ENCODE measurements around the gene CCL16.

DNA sequence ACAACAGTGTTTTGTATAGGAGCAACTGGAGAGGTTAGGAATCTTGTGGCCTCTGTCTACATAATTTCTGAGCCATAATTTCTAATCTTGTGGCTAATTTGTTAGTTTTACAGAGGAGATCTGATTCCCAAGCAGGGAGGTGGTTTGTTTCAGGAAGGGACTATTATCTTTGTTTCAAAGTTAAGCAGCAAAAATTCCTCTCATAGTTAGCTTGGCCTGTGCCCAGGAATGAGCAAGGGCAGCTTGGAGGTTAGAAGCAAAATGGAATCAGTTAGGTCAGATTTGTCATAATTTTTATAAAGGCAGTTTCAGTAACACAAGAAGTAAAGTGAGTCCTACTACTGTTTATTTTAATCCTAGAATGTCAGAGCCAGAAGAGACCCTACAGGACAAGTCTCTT, 48.7 kb downstream of the CCL16 start:
- TF ChIP-seq, protein P1, sequence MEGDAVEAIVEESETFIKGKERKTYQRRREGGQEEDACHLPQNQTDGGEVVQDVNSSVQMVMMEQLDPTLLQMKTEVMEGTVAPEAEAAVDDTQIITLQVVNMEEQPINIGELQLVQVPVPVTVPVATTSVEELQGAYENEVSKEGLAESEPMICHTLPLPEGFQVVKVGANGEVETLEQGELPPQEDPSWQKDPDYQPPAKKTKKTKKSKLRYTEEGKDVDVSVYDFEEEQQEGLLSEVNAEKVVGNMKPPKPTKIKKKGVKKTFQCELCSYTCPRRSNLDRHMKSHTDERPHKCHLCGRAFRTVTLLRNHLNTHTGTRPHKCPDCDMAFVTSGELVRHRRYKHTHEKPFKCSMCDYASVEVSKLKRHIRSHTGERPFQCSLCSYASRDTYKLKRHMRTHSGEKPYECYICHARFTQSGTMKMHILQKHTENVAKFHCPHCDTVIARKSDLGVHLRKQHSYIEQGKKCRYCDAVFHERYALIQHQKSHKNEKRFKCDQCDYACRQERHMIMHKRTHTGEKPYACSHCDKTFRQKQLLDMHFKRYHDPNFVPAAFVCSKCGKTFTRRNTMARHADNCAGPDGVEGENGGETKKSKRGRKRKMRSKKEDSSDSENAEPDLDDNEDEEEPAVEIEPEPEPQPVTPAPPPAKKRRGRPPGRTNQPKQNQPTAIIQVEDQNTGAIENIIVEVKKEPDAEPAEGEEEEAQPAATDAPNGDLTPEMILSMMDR (IDR thresholded peaks at IDR 0.05): no peak
- no peak for TF ChIP-seq POLR2A (IDR thresholded peaks at IDR 0.05)
